Mucosa of descending colon (tissue), 3 donors: ENCODE data around the gene KRI1. TPM values are rescaled to one million over a fixed set of nuclear protein-coding genes. Genes with fewer than 3 reads are reported as not detected.

ENCODE experiments used
- ATAC-seq: fragments of 200-7000 bp; cut with Tn5 transposase; one replicate; pipeline ENCODE4 v1.9.1; 2020; ENCODE audit warnings: mild to moderate bottlenecking, moderate library complexity
- DNase-seq, 3 donors: peaks; one replicate each; pipeline ENCODE4 v3.0.0-alpha.2; 2020
- H3K36me3 ChIP-seq: fragments of 200-600 bp; one replicate; pipeline ENCODE4 v1.8.0; 2021; ENCODE audit warnings: low read depth, mild to moderate bottlenecking
- H3K4me1 ChIP-seq: fragments of 200-600 bp; one replicate; pipeline ENCODE4 v1.8.0; 2021; ENCODE audit warnings: low read depth, mild to moderate bottlenecking
- H3K4me3 ChIP-seq: fragments of 200-600 bp; one replicate; pipeline ENCODE4 v1.8.0; 2021; ENCODE audit warnings: mild to moderate bottlenecking
- H3K9me3 ChIP-seq: fragments of 200-600 bp; one replicate; pipeline ENCODE4 v1.8.0; 2021; ENCODE audit warnings: mild to moderate bottlenecking
- CTCF ChIP-seq: fragments of 200-600 bp; IDR thresholded peaks from one replicate; pipeline ENCODE4 v1.8.0; 2022; ENCODE audit warnings: antibody characterized with exemption, mild to moderate bottlenecking
- intact Hi-C, 2 donors: fragments of 100-400 bp; cut with DNase I in 1 of 2; cut with micrococcal nuclease in 1 of 2; formaldehyde crosslinking; loops; one replicate each; pipeline versions ENCODE4 v1.11.0 to v1.11.1; 2022; cut with DNase I, micrococcal nuclease
- total RNA-seq, 3 donors: library from RNA; stranded (reverse); fragmentation: NEBNext Ultra II Directional in 2 of 3; extraction: Animal tissue kit (Norgen Biotek cat#: 25700) in 2 of 3; gene quantifications; one replicate each; pipeline versions ENCODE4 v1.2.1 to v1.2.4, GENCODE V29; 2021 to 2023
- donor health status: DM: no; HTN: no; CAD: no; lungs with moderate emphysema.
- donor health status: DM: no; HTN: no; CAD: no.
- donor health status: DM: no; HTN: yes; CAD: no.

The KRI1 gene
- total RNA-seq, 3 donors from 2014 or later: 12.0 to 23.3 (median 17.0) TPM

DNA sequence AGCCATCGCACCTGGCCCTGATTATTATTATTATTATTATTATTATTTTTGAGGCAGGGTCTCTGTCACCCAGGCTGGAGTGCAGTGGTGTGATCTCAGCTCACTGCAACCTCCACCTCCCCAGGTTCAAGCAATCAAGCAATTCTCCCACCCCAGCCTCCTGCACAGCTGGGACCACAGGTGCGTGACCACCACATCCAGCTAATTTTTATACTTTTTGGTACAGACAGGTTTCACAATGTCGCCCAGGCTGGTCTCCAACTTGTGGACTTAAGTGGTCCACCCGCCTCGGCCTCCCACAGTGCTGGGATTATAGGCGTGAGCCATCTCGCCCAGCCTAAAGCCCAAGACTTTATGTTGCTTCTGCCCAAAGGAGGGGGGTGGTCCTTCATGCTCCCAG, 27.3 kb upstream of the KRI1 start:
- intact Hi-C loops: no loop called here
- Histone ChIP-seq H3K4me3 (no peak overlapping the region), H3K9me3 (no peaks in the 10 kb centered on the region), H3K36me3 (no peaks in the 10 kb centered on the region), H3K4me1 (no peaks in the 10 kb centered on the region)
- no peak for TF ChIP-seq CTCF
- no peak for DNase-seq
- ATAC-seq: no peak

- Histone ChIP-seq H3K4me1 (no peaks in the 10 kb centered on the region), H3K36me3 (no peaks in the 10 kb centered on the region), H3K9me3 (no peaks in the 10 kb centered on the region), H3K4me3 (no peak overlapping the region)
- no peak for DNase-seq
- intact Hi-C loops: no loop called here
- no peak for ATAC-seq
- no peak for TF ChIP-seq CTCF
These were observed 22.0 kb upstream of the KRI1 start for GRCh38 chr19:10587839-10588150.

DNA sequence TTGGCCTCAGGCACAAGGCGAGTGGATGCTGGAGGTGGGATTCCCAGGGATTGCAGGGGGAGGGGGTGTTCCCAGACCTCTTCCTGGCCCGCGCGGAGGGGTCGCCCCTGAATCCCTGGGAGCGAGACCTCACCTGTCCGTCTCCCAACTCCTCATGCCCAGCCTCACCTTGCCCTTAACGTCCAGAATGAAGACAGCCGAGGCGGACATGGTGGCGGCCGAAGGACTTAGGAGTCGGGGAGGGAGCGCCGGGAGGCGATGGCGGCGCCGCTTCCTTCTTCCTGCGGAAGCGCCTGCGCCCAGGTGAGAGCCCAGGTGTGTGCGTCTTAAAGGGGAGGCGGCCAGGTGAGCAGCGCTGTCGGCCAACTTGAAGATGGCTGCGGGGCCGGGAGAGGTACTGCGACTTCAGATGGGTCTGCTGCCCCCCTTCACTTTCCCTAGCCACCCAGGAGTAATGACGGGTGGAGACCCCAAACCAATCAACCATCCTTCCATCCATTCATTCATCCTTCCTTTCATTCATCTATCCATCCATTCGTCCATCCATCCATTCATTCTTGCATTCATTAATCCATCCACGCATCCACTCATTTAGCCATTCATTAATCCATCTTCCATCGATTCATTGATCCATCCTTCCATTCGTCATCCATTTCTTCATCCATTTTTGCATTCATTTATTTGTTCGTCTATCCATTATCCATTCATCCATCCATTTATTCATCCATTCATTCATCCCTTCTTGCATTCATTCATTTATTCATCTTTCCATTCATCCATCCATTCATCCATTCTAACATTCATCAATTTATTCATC, 21.4 kb upstream of the KRI1 start, which contains the start of gene AP1M2:
TSS of gene AP1M2 (minus strand) at position 291 of the 817 bp plus-strand sequence. CDS start at position 210, 81 bp downstream.
- ATAC-seq (peak; percentile 99), DNase-seq (peak; percentile 76 to 79 (median 77))
- no peaks in the 10 kb centered on the region for H3K9me3 ChIP-seq
- no peak for TF ChIP-seq CTCF
- intact Hi-C loops: no loop called here
- H3K4me1 ChIP-seq: no peaks in the 10 kb centered on the region
- H3K36me3 ChIP-seq: no peaks in the 10 kb centered on the region
- peak within 1 kb of the TSS; percentile 48 for H3K4me3 ChIP-seq

DNA sequence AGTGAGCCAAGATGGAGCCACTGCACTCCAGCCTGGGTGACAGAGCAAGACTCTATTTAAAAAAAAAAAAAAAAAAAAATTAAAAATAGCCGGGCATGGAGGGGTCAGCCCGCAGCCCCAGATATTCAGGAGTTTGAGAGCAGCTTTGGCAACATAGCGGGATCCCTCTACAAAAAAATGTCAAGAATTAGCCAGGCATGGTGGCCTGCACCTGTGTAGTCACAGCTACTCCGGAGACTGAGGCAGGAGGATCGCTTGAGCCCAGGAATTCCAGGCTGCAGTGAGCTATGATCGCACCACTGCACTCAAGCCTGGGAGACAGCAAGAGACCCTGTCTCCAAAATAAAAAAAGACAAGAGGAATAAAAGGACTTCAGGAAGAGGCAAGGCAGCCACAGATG, 20.6 kb upstream of the KRI1 start:
- DNase-seq (no peak), ATAC-seq (peak; percentile 15)
- no peak for TF ChIP-seq CTCF
- peak overlapping the region; percentile 48 for H3K4me3 ChIP-seq
- no peaks in the 10 kb centered on the region for H3K4me1 ChIP-seq
- intact Hi-C loops: no loop called here
- H3K9me3 ChIP-seq: no peaks in the 10 kb centered on the region
- no peaks in the 10 kb centered on the region for H3K36me3 ChIP-seq

GRCh38 chr19:10583036-10583776, 17.4 kb upstream of the KRI1 start:
- ATAC-seq: no peak
- no peaks in the 10 kb centered on the region for H3K4me1 ChIP-seq
- no peaks in the 10 kb centered on the region for H3K9me3 ChIP-seq
- no peak overlapping the region for H3K4me3 ChIP-seq
- no peak for TF ChIP-seq CTCF
- intact Hi-C loops: loop anchor here (5.0 kb wide), 1 partner anchor 59 kb away; no protein-coding TSS in a partner anchor
- no peak for DNase-seq
- H3K36me3 ChIP-seq: no peaks in the 10 kb centered on the region
